IMR-90 (cell line): ENCODE measurements around the gene GANC. TPM values are rescaled to one million over a fixed set of nuclear protein-coding genes. Genes with fewer than 3 reads are reported as not detected.

ENCODE experiments used
- ATAC-seq: fragments of 200-7000 bp; cut with Tn5 transposase; 2 replicates; pipeline ENCODE4 v1.9.1; 2020; ENCODE audit warnings: low read depth, mild to moderate bottlenecking, moderate library complexity
- BruUV-seq: library from RNA; stranded (reverse); fragments of 400-500 nt; replicated peaks from 2 replicates; lab custom pipeline; 2021; lab: Mats Ljungman, UMichigan
- CTCF ChIA-PET: fragments of 300-600 bp; formaldehyde crosslinking; extraction: SDS; loops from one replicate; lab custom pipeline; 2021; ENCODE audit warnings: antibody characterized with exemption; lab: Yijun Ruan, JAX
- POLR2A ChIA-PET: fragments of 300-600 bp; sonication (Branson Sonifier 250); formaldehyde crosslinking; loops from one replicate; lab custom pipeline; 2022; ENCODE audit warnings: antibody characterized with exemption; ENCODE audit not compliant: unreplicated experiment; lab: Charles Lee
- DNase-seq: peaks from one replicate; pipeline ENCODE4 v3.0.0; 2013
- H2AFZ ChIP-seq: replicated peaks from 2 replicates; pipeline ENCODE3; 2013; ENCODE audit warnings: low read length, mild to moderate bottlenecking; ENCODE audit not compliant: poor library complexity
- H2AK5ac ChIP-seq: 2 replicates; pipeline ENCODE4 v1.6.1; 2013; ENCODE audit warnings: low read depth, low read length, inconsistent platforms
- H2AK9ac ChIP-seq: replicated peaks from 2 replicates; pipeline ENCODE3; 2013; ENCODE audit warnings: mild to moderate bottlenecking, low read depth, low read length, moderate library complexity; ENCODE audit not compliant: poor library complexity
- H2BK120ac ChIP-seq: 2 replicates; pipeline ENCODE4 v1.6.1; 2013; ENCODE audit warnings: low read depth, low read length, inconsistent platforms
- H2BK15ac ChIP-seq: 3 replicates; pipeline ENCODE4 v1.6.1; 2013; ENCODE audit warnings: low read depth, low read length, inconsistent platforms
- H2BK20ac ChIP-seq: 2 replicates; pipeline ENCODE4 v1.6.1; 2013; ENCODE audit warnings: low read depth, mild to moderate bottlenecking, inconsistent platforms, low read length, moderate library complexity
- H2BK5ac ChIP-seq: 2 replicates; pipeline ENCODE4 v1.6.1; 2013; ENCODE audit warnings: mild to moderate bottlenecking, low read depth, low read length, inconsistent platforms; ENCODE audit not compliant: poor library complexity, severe bottlenecking
- H3K14ac ChIP-seq: replicated peaks from 2 replicates; pipeline ENCODE4 v1.6.1; 2013; ENCODE audit warnings: low read depth, low read length, inconsistent platforms
- H3K18ac ChIP-seq: 2 replicates; pipeline ENCODE4 v1.6.1; 2013; ENCODE audit warnings: low read depth, low read length, control low read depth
- H3K23ac ChIP-seq: 2 replicates; pipeline ENCODE4 v1.6.1; 2013; ENCODE audit warnings: low read depth, low read length, inconsistent platforms
- H3K27ac ChIP-seq: 2 replicates; pipeline ENCODE4 v1.5.1; 2013; ENCODE audit warnings: mild to moderate bottlenecking, control low read depth, low read length; ENCODE audit not compliant: insufficient read depth
- H3K27me3 ChIP-seq: 2 replicates; pipeline ENCODE4 v1.6.1; 2013; ENCODE audit warnings: low read length; ENCODE audit not compliant: control insufficient read depth, insufficient read depth
- H3K36me3 ChIP-seq: 2 replicates; pipeline ENCODE4 v1.6.1; 2013; ENCODE audit warnings: low read length, mixed read lengths; ENCODE audit not compliant: control insufficient read depth, insufficient read depth
- H3K4ac ChIP-seq: 2 replicates; pipeline ENCODE4 v1.6.1; 2013; ENCODE audit warnings: low read depth, low read length, inconsistent platforms
- H3K4me1 ChIP-seq: 2 replicates; pipeline ENCODE4 v1.6.1; 2013; ENCODE audit warnings: low read length, mixed read lengths; ENCODE audit not compliant: control insufficient read depth, insufficient read depth
- H3K4me2 ChIP-seq: 2 replicates; pipeline ENCODE4 v1.6.1; 2013; ENCODE audit warnings: low read depth, mild to moderate bottlenecking, control low read depth, low read length, moderate library complexity
- H3K4me3 ChIP-seq: 2 replicates; pipeline ENCODE4 v1.5.1; 2013; ENCODE audit warnings: low read depth, mild to moderate bottlenecking, control low read depth, low read length, moderate library complexity; ENCODE audit not compliant: insufficient read depth
- H3K56ac ChIP-seq: 2 replicates; pipeline ENCODE4 v1.6.1; 2013; ENCODE audit warnings: low read length, inconsistent platforms; ENCODE audit not compliant: insufficient read depth; ENCODE audit errors: extremely low read depth
- H3K79me1 ChIP-seq, 2 experiments: 2 replicates each; pipeline ENCODE4 v1.6.1; 2013; ENCODE audit warnings: low read length in 2 of 2, inconsistent platforms in 1 of 2, low read depth in 1 of 2
- H3K9ac ChIP-seq: 2 replicates; pipeline ENCODE4 v1.6.1; 2013; ENCODE audit warnings: low read depth, low read length, control low read depth
- H3K9me1 ChIP-seq: 2 replicates; pipeline ENCODE4 v1.6.1; 2013; ENCODE audit warnings: low read length, inconsistent platforms; ENCODE audit not compliant: insufficient read depth
- H3K9me3 ChIP-seq: 2 replicates; pipeline ENCODE4 v1.6.1; 2013; ENCODE audit warnings: low read length; ENCODE audit not compliant: control insufficient read depth, insufficient read depth
- H4K20me1 ChIP-seq: 2 replicates; pipeline ENCODE4 v1.6.1; 2013; ENCODE audit warnings: low read length, inconsistent platforms; ENCODE audit not compliant: insufficient read depth
- H4K5ac ChIP-seq: 2 replicates; pipeline ENCODE4 v1.6.1; 2013; ENCODE audit warnings: mild to moderate bottlenecking, low read depth, low read length, control low read depth
- H4K8ac ChIP-seq, 2 experiments: 2 replicates each; pipeline ENCODE4 v1.6.1; 2013; ENCODE audit warnings: low read depth in 2 of 2, low read length in 2 of 2, control low read depth in 1 of 2, inconsistent platforms in 1 of 2
- H4K91ac ChIP-seq: 2 replicates; pipeline ENCODE4 v1.6.1; 2013; ENCODE audit warnings: low read depth, low read length, inconsistent platforms; ENCODE audit not compliant: insufficient read depth
- CEBPB ChIP-seq: IDR thresholded peaks from 2 replicates; pipeline ENCODE4 v1.6.1; 2012; ENCODE audit warnings: low read depth, low read length, improper control_type of control experiment
- CHD1 ChIP-seq: IDR thresholded peaks from 2 replicates; pipeline ENCODE4 v1.6.1; 2012; ENCODE audit warnings: low read depth, low read length, improper control_type of control experiment
- MAFK ChIP-seq: IDR thresholded peaks from 2 replicates; pipeline ENCODE4 v1.6.1; 2012; ENCODE audit warnings: low read depth, low read length, improper control_type of control experiment
- MAZ ChIP-seq: IDR thresholded peaks from 2 replicates; pipeline ENCODE4 v1.6.1; 2012; ENCODE audit warnings: low read depth, mild to moderate bottlenecking, low read length, improper control_type of control experiment, moderate library complexity, borderline replicate concordance
- MXI1 ChIP-seq: IDR thresholded peaks from 2 replicates; pipeline ENCODE4 v1.6.1; 2012; ENCODE audit warnings: low read depth, mild to moderate bottlenecking, low read length, moderate library complexity, borderline replicate concordance
- POLR2A ChIP-seq: IDR thresholded peaks from 2 replicates; pipeline ENCODE4 v1.6.1; 2012; ENCODE audit warnings: mild to moderate bottlenecking, low read depth, low read length
- RAD21 ChIP-seq: IDR thresholded peaks from 2 replicates; pipeline ENCODE4 v1.6.1; 2012; ENCODE audit warnings: low read length, improper control_type of control experiment
- RCOR1 ChIP-seq: IDR thresholded peaks from 2 replicates; pipeline ENCODE4 v1.6.1; 2012; ENCODE audit warnings: mild to moderate bottlenecking, low read length, improper control_type of control experiment; ENCODE audit not compliant: insufficient replicate concordance
- RFX5 ChIP-seq: IDR thresholded peaks from 2 replicates; pipeline ENCODE4 v1.8.0; 2012; ENCODE audit warnings: low read depth, mild to moderate bottlenecking, low read length, moderate library complexity
- USF2 ChIP-seq: fragments of 150-350 bp; IDR thresholded peaks from 2 replicates; pipeline ENCODE4 v1.6.1; 2017; ENCODE audit warnings: mild to moderate bottlenecking, antibody characterized with exemption, low read length, low read depth
- WGBS, 2 experiments: methylation state at CpG; one replicate each; pipeline versions ENCODE4 v1.1.5 to v1.1.7; 2013; ENCODE audit warnings: missing lambda C conversion rate in 2 of 2; ENCODE audit not compliant: insufficient read length in 1 of 2; ENCODE audit errors: extremely low coverage in 2 of 2; 5-methylcytosine and 5-hydroxymethylcytosine counted together
- dilution Hi-C: fragments of 300-500 bp; cut with HindIII; formaldehyde crosslinking; loops from one replicate; pipeline ENCODE4 v1.14.3; 2018; ENCODE audit warnings: low sequenced_read_pairs; ENCODE audit not compliant: unreplicated experiment
- in situ Hi-C: fragments of 300-500 bp; cut with MboI; formaldehyde crosslinking; loops from 3 replicates; pipeline ENCODE4 v1.14.3; 2019; ENCODE audit warnings: low sequenced_read_pairs, inconsistent platforms, mixed read lengths
- intact Hi-C: fragments of 100-400 bp; cut with micrococcal nuclease; formaldehyde crosslinking; loops from 2 replicates; pipeline ENCODE4 v1.10.0; 2022
- polyA plus RNA-seq, 3 experiments: library from polyadenylated mRNA; depleted of rRNA; stranded (reverse); fragments of >200 nt; gene quantifications; 2 replicates each; pipeline ENCODE4 v1.2.3, GENCODE V29; 2012; ENCODE audit warnings: low replicate concordance in 1 of 3
- total RNA-seq: library from RNA; depleted of rRNA; stranded (reverse); fragments of >200 nt; gene quantifications from 2 replicates; pipeline ENCODE4 v1.2.3, GENCODE V29; 2012

Gene GANC
- total and polyA plus RNA-seq, 2 of the 4 experiments (the other 2 are of a cell fraction), result 7.1 to 19.2 TPM

GRCh38 chr15:42355291-42355690 lies 82.3 kb downstream of the GANC start:
- BruUV-seq, result no TSS peak
- H3K23ac ChIP-seq, result no peak overlapping the region
- H3K27me3 ChIP-seq, result no peaks in the 10 kb centered on the region
- DNase-seq (no peak), ATAC-seq (no peak)
- TF ChIP-seq POLR2A (no peak), CHD1 (no peak), RAD21 (no peak), CEBPB (no peak), MAZ (no peak), RCOR1 (no peak), USF2 (no peak), RFX5 (no peak), MXI1 (no peak), MAFK (no peak)
- H3K56ac ChIP-seq, result no peak overlapping the region
- no peak overlapping the region for H2BK120ac ChIP-seq
- no peak overlapping the region for H3K27ac ChIP-seq
- H4K91ac ChIP-seq, result no peak overlapping the region
- no peak overlapping the region for H3K18ac ChIP-seq
- no peak overlapping the region for H4K5ac ChIP-seq
- H2AFZ ChIP-seq, result no peak overlapping the region
- in situ Hi-C loops (no loop called here), intact Hi-C loops (no loop called here), dilution Hi-C loops (no loop called here)
- POLR2A ChIA-PET, result no interaction called here
- no peak overlapping the region for H4K8ac ChIP-seq
- no peaks in the 10 kb centered on the region for H3K9me3 ChIP-seq
- no peak overlapping the region for H3K4me3 ChIP-seq
- H3K9ac ChIP-seq, result no peak overlapping the region
- no peak overlapping the region for H2BK15ac ChIP-seq
- H3K9me1 ChIP-seq, result peaks cover 4% of the 10 kb centered on the region; the same call in 1 of the 2 replicates
- H4K20me1 ChIP-seq, result no peaks in the 10 kb centered on the region
- no peak overlapping the region for H3K4me2 ChIP-seq
- 60% methylated on average over 1 of the region's 6 CpGs; no CpG with 5 or more reads in 1 of the 2 experiments for WGBS, 2 experiments
- no peak overlapping the region for H2BK5ac ChIP-seq
- H3K79me1 ChIP-seq, result no peaks in the 10 kb centered on the region
- H2BK20ac ChIP-seq, result no peak overlapping the region
- no peak overlapping the region for H2AK9ac ChIP-seq
- no peaks in the 10 kb centered on the region for H3K4me1 ChIP-seq
- H3K14ac ChIP-seq, result no peak overlapping the region
- CTCF ChIA-PET, result no interaction called here
- no peak overlapping the region for H3K4ac ChIP-seq
- H3K36me3 ChIP-seq, result peaks cover 4% of the 10 kb centered on the region; the same call in 1 of the 2 replicates
- no peak overlapping the region for H2AK5ac ChIP-seq
